ENCODE results near the gene SNORC. TPM values are rescaled to one million over a fixed set of nuclear protein-coding genes. Genes with fewer than 3 reads are reported as not detected.

Gene SNORC
- total and polyA plus RNA-seq, 2 of the 13 experiments (the other 11 are each of a cell fraction or from before 2014, with no cell fraction given) = 59.1 to 86.1 TPM

- TF ChIP-seq REST (IDR thresholded peaks at IDR 0.05; ENCODE audit: borderline replicate concordance in 1 of 2, low read depth in 1 of 2, low read length in 2 of 2) (no peak), MXD1 (CRISPR knock-in tag; IDR thresholded peaks at IDR 0.05) (peak; percentile 35), WIZ (CRISPR knock-in tag; IDR thresholded peaks at IDR 0.05) (no peak), ZNF776 (CRISPR knock-in tag; IDR thresholded peaks at IDR 0.05) (peak; percentile 47), MAZ (IDR thresholded peaks at IDR 0.05; ENCODE audit: borderline replicate concordance, low read depth, low read length) (no peak), MAZ (CRISPR knock-in tag; IDR thresholded peaks at IDR 0.05; ENCODE audit: low read depth) (peak; percentile 81), ZNF576 (CRISPR knock-in tag; IDR thresholded peaks at IDR 0.05) (0 out of 2 replicates have a peak, but pooled peaks have one; percentile 19), STAT6 (CRISPR knock-in tag; IDR thresholded peaks at IDR 0.05; ENCODE audit: borderline replicate concordance) (no peak), NFKB2 (CRISPR knock-in tag; IDR thresholded peaks at IDR 0.05; ENCODE audit: borderline replicate concordance) (no peak), ZFY (CRISPR knock-in tag; IDR thresholded peaks at IDR 0.05) (peak; percentile 82; the same call in 1 of the 2 replicates), RNF2 (conservative IDR thresholded peaks at IDR 0.05; ENCODE audit: low read depth) (0 out of 2 replicates have a peak, but pooled peaks have one; percentile 29)
Observed at GRCh38 chr2:232876161-232876977, 6.3 kb downstream of the SNORC start (continued).
